ENCODE measurements around the gene DYNC1I1.
A peak's percentile ranks its signal among the peaks of the same experiment; 100 is the strongest.

DYNC1I1 gene

GRCh38 chr7:95758187-95758586 lies 14.2 kb upstream of the DYNC1I1 start:
- H3K27me3 ChIP-seq (replicated peaks; ENCODE audit: control insufficient read depth, insufficient read depth, low read length) = no peaks in the 10 kb centered on the region
- no peak overlapping the region for H3K4me3 ChIP-seq (replicated peaks; ENCODE audit: low read depth, low read length)
- H3K36me3 ChIP-seq (ENCODE audit: control insufficient read depth, insufficient read depth, low read length) = no peaks in the 10 kb centered on the region
- TF ChIP-seq, protein P1, sequence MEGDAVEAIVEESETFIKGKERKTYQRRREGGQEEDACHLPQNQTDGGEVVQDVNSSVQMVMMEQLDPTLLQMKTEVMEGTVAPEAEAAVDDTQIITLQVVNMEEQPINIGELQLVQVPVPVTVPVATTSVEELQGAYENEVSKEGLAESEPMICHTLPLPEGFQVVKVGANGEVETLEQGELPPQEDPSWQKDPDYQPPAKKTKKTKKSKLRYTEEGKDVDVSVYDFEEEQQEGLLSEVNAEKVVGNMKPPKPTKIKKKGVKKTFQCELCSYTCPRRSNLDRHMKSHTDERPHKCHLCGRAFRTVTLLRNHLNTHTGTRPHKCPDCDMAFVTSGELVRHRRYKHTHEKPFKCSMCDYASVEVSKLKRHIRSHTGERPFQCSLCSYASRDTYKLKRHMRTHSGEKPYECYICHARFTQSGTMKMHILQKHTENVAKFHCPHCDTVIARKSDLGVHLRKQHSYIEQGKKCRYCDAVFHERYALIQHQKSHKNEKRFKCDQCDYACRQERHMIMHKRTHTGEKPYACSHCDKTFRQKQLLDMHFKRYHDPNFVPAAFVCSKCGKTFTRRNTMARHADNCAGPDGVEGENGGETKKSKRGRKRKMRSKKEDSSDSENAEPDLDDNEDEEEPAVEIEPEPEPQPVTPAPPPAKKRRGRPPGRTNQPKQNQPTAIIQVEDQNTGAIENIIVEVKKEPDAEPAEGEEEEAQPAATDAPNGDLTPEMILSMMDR (IDR thresholded peaks at IDR 0.05; ENCODE audit: insufficient read depth, low read length, poor library complexity, severe bottlenecking) = no peak
- no peak for DNase-seq (ENCODE audit: extremely low read depth, insufficient read length)

DNA sequence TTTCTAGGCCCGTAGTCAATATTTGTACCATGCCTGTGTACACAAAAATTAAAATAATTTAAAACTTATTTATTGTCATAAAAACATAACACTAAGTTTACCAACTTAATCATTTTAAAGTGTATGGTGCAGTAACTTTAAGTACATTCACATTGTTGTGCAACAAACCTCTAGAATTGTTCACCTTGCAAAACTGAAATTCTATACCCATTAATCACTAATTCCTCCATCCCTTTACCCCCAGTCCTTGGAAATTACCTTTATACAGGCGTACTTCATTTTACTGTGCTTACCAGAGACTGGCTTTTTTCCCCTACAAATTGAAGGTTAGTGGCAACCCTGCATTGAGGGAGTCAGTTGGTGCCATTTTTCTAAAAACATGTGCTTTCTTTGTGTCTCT lies 6.3 kb upstream of the DYNC1I1 start:
- no peaks in the 10 kb centered on the region for H3K27me3 ChIP-seq (replicated peaks; ENCODE audit: control insufficient read depth, insufficient read depth, low read length)
- no peak for DNase-seq (ENCODE audit: extremely low read depth, insufficient read length)
- no peak overlapping the region for H3K4me3 ChIP-seq (replicated peaks; ENCODE audit: low read depth, low read length)
- TF ChIP-seq, protein P1 (IDR thresholded peaks at IDR 0.05; ENCODE audit: insufficient read depth, low read length, poor library complexity, severe bottlenecking) = no peak
- H3K36me3 ChIP-seq (ENCODE audit: control insufficient read depth, insufficient read depth, low read length) = no peaks in the 10 kb centered on the region

GRCh38 chr7:95766657-95767056 lies 5.7 kb upstream of the DYNC1I1 start:
- DNase-seq (ENCODE audit: extremely low read depth, insufficient read length) = no peak
- Histone ChIP-seq H3K36me3 (ENCODE audit: control insufficient read depth, insufficient read depth, low read length) (no peaks in the 10 kb centered on the region), H3K4me3 (replicated peaks; ENCODE audit: low read depth, low read length) (no peak overlapping the region), H3K27me3 (replicated peaks; ENCODE audit: control insufficient read depth, insufficient read depth, low read length) (no peaks in the 10 kb centered on the region)
- TF ChIP-seq, protein P1 (IDR thresholded peaks at IDR 0.05; ENCODE audit: insufficient read depth, low read length, poor library complexity, severe bottlenecking) = no peak

GRCh38 chr7:95772771-95773581 lies 622 bp downstream of the DYNC1I1 start:
- no peak for DNase-seq (ENCODE audit: extremely low read depth, insufficient read length)
- TF ChIP-seq, protein P1 (IDR thresholded peaks at IDR 0.05; ENCODE audit: insufficient read depth, low read length, poor library complexity, severe bottlenecking) = no peak
- no peaks in the 10 kb centered on the region for H3K36me3 ChIP-seq (ENCODE audit: control insufficient read depth, insufficient read depth, low read length)
- peak overlapping the region; percentile 42 for H3K4me3 ChIP-seq (replicated peaks; ENCODE audit: low read depth, low read length)
- no peaks in the 10 kb centered on the region; the same call in none of the 2 replicates for H3K27me3 ChIP-seq (replicated peaks; ENCODE audit: control insufficient read depth, insufficient read depth, low read length)

DNA sequence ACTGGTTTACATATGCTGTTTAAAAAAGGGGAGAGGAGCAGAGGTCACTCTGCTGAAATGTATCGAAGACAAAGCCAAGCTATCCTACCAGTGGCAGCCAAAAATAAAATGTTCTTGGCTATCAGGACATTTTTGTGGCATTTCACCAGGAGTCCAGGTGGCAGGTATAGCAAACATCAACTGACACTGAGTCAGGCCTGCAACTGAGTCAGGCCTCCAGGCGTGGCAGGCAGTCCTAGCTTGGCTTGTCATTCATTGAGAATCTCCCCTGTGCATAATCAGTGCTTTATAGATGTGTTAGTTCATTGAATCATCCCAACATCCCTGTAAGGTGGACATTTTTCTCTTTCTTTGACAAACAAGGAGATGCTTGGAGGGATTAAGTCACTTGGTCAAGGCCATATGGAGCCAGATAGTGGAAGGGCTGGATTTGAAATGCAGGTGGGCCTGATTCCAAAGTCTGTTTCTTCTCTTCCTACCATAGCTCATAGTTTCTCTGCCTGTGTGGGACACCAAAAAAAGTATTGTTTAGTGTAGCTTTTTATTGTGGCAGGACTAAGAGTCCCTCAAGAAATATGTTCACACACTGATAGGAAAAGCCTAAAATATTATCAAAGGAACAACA lies 4.3 kb downstream of the DYNC1I1 start:
- Histone ChIP-seq H3K4me3 (replicated peaks; ENCODE audit: low read depth, low read length) (no peak overlapping the region), H3K27me3 (replicated peaks; ENCODE audit: control insufficient read depth, insufficient read depth, low read length) (no peaks in the 10 kb centered on the region; the same call in none of the 2 replicates), H3K36me3 (ENCODE audit: control insufficient read depth, insufficient read depth, low read length) (no peaks in the 10 kb centered on the region)
- no peak for DNase-seq (ENCODE audit: extremely low read depth, insufficient read length)
- TF ChIP-seq, protein P1 (IDR thresholded peaks at IDR 0.05; ENCODE audit: insufficient read depth, low read length, poor library complexity, severe bottlenecking) = no peak

Data from GM06990 (cell line).